Measurements from ENCODE around the gene AP1M2. TPM values are rescaled to one million over a fixed set of nuclear protein-coding genes. Genes with fewer than 3 reads are reported as not detected.

Gene AP1M2
- total and polyA plus RNA-seq, 2 donors (not counting 3 experiments of a cell fraction or from before 2014, with no cell fraction given) = 0.19 TPM; not detected in 1

DNA sequence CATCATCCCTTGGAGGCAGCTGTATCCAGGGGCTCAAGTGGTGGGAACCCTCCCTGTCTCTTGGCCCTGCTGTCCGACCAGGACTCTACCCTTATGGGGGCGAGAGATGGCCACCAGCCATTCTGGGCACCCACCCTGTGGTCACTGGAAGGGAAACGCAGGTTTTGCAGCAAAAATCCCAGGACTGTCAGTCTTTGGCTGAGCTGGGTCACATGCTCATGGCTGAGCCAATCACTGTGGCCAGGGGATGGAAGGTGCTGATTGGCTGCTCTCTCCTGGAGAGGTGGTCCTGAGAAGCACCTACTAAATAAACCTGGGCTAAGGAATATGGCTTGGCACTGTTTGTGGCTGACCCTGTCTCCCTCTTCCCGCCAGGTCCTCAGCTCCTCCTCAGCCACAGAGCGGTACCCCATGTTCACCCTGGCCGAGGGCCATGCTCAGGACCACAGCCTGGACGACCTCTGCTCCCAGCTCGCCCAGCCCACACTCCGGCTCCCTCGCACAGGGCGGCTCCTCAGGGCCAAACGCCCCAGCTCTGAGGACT is 34.5 kb downstream of the AP1M2 start:
- H3K9me3 ChIP-seq (replicated peaks; ENCODE audit: control insufficient read depth, insufficient read depth, low read length) = no peaks in the 10 kb centered on the region
- H3K9ac ChIP-seq (replicated peaks; ENCODE audit: extremely low read depth, insufficient read depth, low read length) = no peak overlapping the region
- H3K79me2 ChIP-seq (ENCODE audit: control insufficient read depth, insufficient read depth, low read length) = no peaks in the 10 kb centered on the region
- H3K4me3 ChIP-seq (replicated peaks in 1 of 3; ENCODE audit: insufficient read depth in 1 of 3, low read depth in 1 of 3, low read length in 3 of 3) = no peak overlapping the region
- no peak overlapping the region for H3K27ac ChIP-seq (ENCODE audit: insufficient read depth, low read depth, low read length)
- H4K20me1 ChIP-seq (replicated peaks; ENCODE audit: control insufficient read depth, extremely low read depth, insufficient read depth, low read length) = no peaks in the 10 kb centered on the region
- ChIA-PET POLR2A (interaction anchor here (0.5 kb wide), 1 partner anchor 333 kb away, joined by 4 read pairs; no protein-coding TSS in a partner anchor), CTCF (interaction anchor here (0.9 to 2.4 kb wide), 6 partner anchors 11 to 73 kb away, joined by 3 to 8 read pairs (median 5); partner anchors contain the start of gene S1PR5)
- no peaks in the 10 kb centered on the region for H3K4me1 ChIP-seq (ENCODE audit: control insufficient read depth, extremely low read depth, insufficient read depth, low read length)
- DNase-seq (ENCODE audit: low read depth, low spot score) (no peak), FAIRE-seq (peak; percentile 67)
- no peaks in the 10 kb centered on the region for H3K9me1 ChIP-seq (replicated peaks; ENCODE audit: control insufficient read depth, extremely low read depth, insufficient read depth, low read length)
- H3K27me3 ChIP-seq (ENCODE audit: control insufficient read depth in 2 of 2, insufficient read depth in 2 of 2, low read length in 2 of 2) = no peaks in the 10 kb centered on the region
- H3K36me3 ChIP-seq (ENCODE audit: control insufficient read depth in 2 of 2, extremely low read depth in 1 of 2, insufficient read depth in 2 of 2, low read length in 2 of 2) = peaks cover 7 to 46% of the 10 kb centered on the region in 2 experiments
- intact Hi-C loops (cut with micrococcal nuclease) (no loop called here), dilution Hi-C loops (cut with MboI; ENCODE audit: extremely low pct_ligation_motif_present, low sequenced_read_pairs) (no loop called here)
- no TSS peak for BruUV-seq (replicated peaks)
- H3K4me2 ChIP-seq (ENCODE audit: insufficient read depth, low read length) = no peak overlapping the region
- no peak overlapping the region for H2AFZ ChIP-seq (ENCODE audit: low read depth, low read length)
- TF ChIP-seq GATA2 (IDR thresholded peaks at IDR 0.05; ENCODE audit: insufficient read depth, insufficient read length, low read depth, low read length) (no peak), POLR2A (IDR thresholded peaks at IDR 0.05; ENCODE audit: low read depth, low read length) (no peak), MYC (IDR thresholded peaks at IDR 0.05; ENCODE audit: low read depth, low read length) (no peak), POLR2AphosphoS5 (IDR thresholded peaks at IDR 0.05; ENCODE audit: insufficient read depth, low read depth, low read length) (no peak), FOS (IDR thresholded peaks at IDR 0.05; ENCODE audit: borderline replicate concordance, insufficient read depth, low read length) (no peak), JUN (IDR thresholded peaks at IDR 0.05; ENCODE audit: borderline replicate concordance, insufficient read depth, insufficient read length, low read depth) (no peak)
- TF ChIP-seq, protein P1, sequence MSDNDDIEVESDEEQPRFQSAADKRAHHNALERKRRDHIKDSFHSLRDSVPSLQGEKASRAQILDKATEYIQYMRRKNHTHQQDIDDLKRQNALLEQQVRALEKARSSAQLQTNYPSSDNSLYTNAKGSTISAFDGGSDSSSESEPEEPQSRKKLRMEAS (IDR thresholded peaks at IDR 0.05; ENCODE audit: insufficient read depth, insufficient read length) = no peak
- TF ChIP-seq, protein P2, sequence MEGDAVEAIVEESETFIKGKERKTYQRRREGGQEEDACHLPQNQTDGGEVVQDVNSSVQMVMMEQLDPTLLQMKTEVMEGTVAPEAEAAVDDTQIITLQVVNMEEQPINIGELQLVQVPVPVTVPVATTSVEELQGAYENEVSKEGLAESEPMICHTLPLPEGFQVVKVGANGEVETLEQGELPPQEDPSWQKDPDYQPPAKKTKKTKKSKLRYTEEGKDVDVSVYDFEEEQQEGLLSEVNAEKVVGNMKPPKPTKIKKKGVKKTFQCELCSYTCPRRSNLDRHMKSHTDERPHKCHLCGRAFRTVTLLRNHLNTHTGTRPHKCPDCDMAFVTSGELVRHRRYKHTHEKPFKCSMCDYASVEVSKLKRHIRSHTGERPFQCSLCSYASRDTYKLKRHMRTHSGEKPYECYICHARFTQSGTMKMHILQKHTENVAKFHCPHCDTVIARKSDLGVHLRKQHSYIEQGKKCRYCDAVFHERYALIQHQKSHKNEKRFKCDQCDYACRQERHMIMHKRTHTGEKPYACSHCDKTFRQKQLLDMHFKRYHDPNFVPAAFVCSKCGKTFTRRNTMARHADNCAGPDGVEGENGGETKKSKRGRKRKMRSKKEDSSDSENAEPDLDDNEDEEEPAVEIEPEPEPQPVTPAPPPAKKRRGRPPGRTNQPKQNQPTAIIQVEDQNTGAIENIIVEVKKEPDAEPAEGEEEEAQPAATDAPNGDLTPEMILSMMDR (IDR thresholded peaks at IDR 0.05; ENCODE audit: extremely low read depth in 1 of 2, insufficient read depth in 1 of 2, low read depth in 1 of 2, low read length in 2 of 2) = no peak

All from endothelial cell of umbilical vein (primary cell).